Measurements from ENCODE around the gene NMRAL1.

The NMRAL1 gene

GRCh38 chr16:4474192-4474961 lies at the start of gene NMRAL1:
TSS of gene NMRAL1 (minus strand) at chr16:4474625. CDS start at chr16:4474132, 493 bp downstream.
- H3K27ac ChIP-seq (ENCODE audit: low read length), result peak within 1 kb of the TSS; percentile 60
- no peaks in the 10 kb centered on the region for H3K27me3 ChIP-seq (ENCODE audit: control insufficient read depth in 1 of 2, insufficient read depth in 2 of 2, low read length in 2 of 2)
- H3K4me1 ChIP-seq (ENCODE audit: control insufficient read depth, insufficient read depth, low read length), result peaks cover 15% of the 10 kb centered on the region
- no peaks in the 10 kb centered on the region for H3K9me3 ChIP-seq (ENCODE audit: control insufficient read depth in 2 of 2, low read length in 2 of 2)
- H3K36me3 ChIP-seq (ENCODE audit: control insufficient read depth in 2 of 2, insufficient read depth in 2 of 2, low read length in 2 of 2), result no peaks in the 10 kb centered on the region
- H3K4me3 ChIP-seq (ENCODE audit: low read length in 2 of 2), result peak within 1 kb of the TSS; percentile 69 to 79
- H3K9ac ChIP-seq (ENCODE audit: low read length in 2 of 2), result peak within 1 kb of the TSS; percentile 55 to 68

DNA sequence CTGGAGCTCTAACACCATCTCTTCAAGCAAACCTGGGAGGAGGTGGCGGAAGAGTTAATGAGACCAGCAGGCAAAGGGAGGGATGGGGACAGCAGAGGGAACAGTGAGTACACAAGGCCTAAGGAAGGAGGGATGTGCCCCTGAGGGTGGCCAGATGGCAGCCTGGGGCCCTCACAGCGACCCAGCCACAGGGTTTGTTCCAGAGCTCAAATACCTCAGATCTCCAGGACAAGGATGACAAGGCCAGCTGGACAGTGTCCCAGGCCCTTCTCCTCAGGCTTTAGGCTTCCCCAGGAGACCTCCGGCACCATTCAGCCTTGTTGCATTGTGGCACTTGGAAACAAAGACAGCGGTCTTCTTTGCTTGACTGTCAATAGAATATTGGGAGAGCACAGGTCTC lies 49.3 kb upstream of the NMRAL1 start:
- no peak overlapping the region for H3K4me3 ChIP-seq (ENCODE audit: low read length in 2 of 2)
- no peak overlapping the region for H3K9ac ChIP-seq (ENCODE audit: low read length in 2 of 2)
- H3K27me3 ChIP-seq (ENCODE audit: control insufficient read depth in 1 of 2, insufficient read depth in 2 of 2, low read length in 2 of 2), result no peaks in the 10 kb centered on the region
- no peak overlapping the region for H3K27ac ChIP-seq (ENCODE audit: low read length)
- H3K36me3 ChIP-seq (ENCODE audit: control insufficient read depth in 2 of 2, insufficient read depth in 2 of 2, low read length in 2 of 2), result peaks cover 0 to 3% of the 10 kb centered on the region in 2 donors
- H3K4me1 ChIP-seq (ENCODE audit: control insufficient read depth, insufficient read depth, low read length), result peaks cover 24% of the 10 kb centered on the region
- no peaks in the 10 kb centered on the region for H3K9me3 ChIP-seq (ENCODE audit: control insufficient read depth in 2 of 2, low read length in 2 of 2)

DNA sequence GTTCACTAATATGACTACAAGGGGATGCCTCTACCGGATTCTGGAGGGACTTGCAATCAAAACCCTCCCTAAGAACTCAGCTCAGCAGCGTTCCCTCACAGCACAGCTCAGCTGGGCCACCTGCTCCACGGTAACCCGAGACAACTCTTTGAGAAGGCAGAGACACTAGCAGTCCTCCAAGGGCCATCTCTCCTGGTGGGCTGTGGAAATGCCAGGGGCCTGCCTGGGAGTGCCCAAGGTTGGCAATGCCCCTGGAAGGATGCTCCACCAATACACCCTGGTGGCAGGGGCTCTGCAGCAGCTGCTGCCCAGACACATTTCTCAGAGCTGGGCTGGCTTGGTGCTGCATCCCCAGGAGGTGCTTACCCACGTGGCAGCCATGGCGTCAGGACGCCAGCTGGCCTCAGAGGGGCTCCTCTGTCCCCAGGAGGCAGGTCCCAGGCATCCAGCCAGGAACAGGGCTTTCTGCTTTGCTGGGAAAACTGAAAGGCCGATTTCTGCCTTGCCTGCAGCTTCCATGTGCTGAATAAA lies 47.7 kb upstream of the NMRAL1 start:
- Histone ChIP-seq H3K4me1 (ENCODE audit: control insufficient read depth, insufficient read depth, low read length) (peaks cover 24% of the 10 kb centered on the region), H3K36me3 (ENCODE audit: control insufficient read depth in 2 of 2, insufficient read depth in 2 of 2, low read length in 2 of 2) (peaks cover 0 to 3% of the 10 kb centered on the region in 2 donors), H3K9ac (ENCODE audit: low read length in 2 of 2) (no peak overlapping the region), H3K27me3 (ENCODE audit: control insufficient read depth in 1 of 2, insufficient read depth in 2 of 2, low read length in 2 of 2) (no peaks in the 10 kb centered on the region), H3K4me3 (ENCODE audit: low read length in 2 of 2) (no peak overlapping the region), H3K27ac (ENCODE audit: low read length) (no peak overlapping the region), H3K9me3 (ENCODE audit: control insufficient read depth in 2 of 2, low read length in 2 of 2) (no peaks in the 10 kb centered on the region)

DNA sequence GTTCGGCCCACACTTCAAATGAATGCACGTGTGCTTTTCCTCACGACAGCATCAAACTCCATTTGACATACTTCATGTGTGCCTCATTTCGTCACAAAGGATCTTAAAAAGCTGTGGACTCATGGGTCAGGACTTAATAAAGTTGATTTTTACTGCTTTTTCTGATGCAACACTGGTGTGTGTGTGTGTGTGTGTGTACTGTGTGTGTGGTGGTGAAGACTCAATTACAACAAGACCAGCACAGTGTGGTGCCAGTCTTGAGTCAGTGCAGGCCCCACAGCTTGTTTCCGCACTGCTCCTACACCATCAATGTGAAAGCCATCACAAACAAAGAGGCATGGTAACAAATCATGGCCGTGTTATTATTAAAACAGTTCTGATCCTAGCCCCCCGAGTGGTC lies 46.5 kb upstream of the NMRAL1 start:
- Histone ChIP-seq H3K36me3 (ENCODE audit: control insufficient read depth in 2 of 2, insufficient read depth in 2 of 2, low read length in 2 of 2) (peaks cover 0 to 3% of the 10 kb centered on the region in 2 donors), H3K4me3 (ENCODE audit: low read length in 2 of 2) (no peak overlapping the region), H3K9me3 (ENCODE audit: control insufficient read depth in 2 of 2, low read length in 2 of 2) (no peaks in the 10 kb centered on the region), H3K27me3 (ENCODE audit: control insufficient read depth in 1 of 2, insufficient read depth in 2 of 2, low read length in 2 of 2) (no peaks in the 10 kb centered on the region), H3K27ac (ENCODE audit: low read length) (no peak overlapping the region), H3K9ac (ENCODE audit: low read length in 2 of 2) (no peak overlapping the region), H3K4me1 (ENCODE audit: control insufficient read depth, insufficient read depth, low read length) (peaks cover 26% of the 10 kb centered on the region)

- H3K36me3 ChIP-seq (ENCODE audit: control insufficient read depth in 2 of 2, insufficient read depth in 2 of 2, low read length in 2 of 2), result peaks cover 0 to 3% of the 10 kb centered on the region in 2 donors
- no peaks in the 10 kb centered on the region for H3K9me3 ChIP-seq (ENCODE audit: control insufficient read depth in 2 of 2, low read length in 2 of 2)
- no peaks in the 10 kb centered on the region for H3K27me3 ChIP-seq (ENCODE audit: control insufficient read depth in 1 of 2, insufficient read depth in 2 of 2, low read length in 2 of 2)
- peaks cover 29% of the 10 kb centered on the region for H3K4me1 ChIP-seq (ENCODE audit: control insufficient read depth, insufficient read depth, low read length)
- H3K4me3 ChIP-seq (ENCODE audit: low read length in 2 of 2), result no peak overlapping the region
- no peak overlapping the region for H3K9ac ChIP-seq (ENCODE audit: low read length in 2 of 2)
- no peak overlapping the region for H3K27ac ChIP-seq (ENCODE audit: low read length)
Observed at GRCh38 chr16:4519274-4520058, 45.0 kb upstream of the NMRAL1 start.

DNA sequence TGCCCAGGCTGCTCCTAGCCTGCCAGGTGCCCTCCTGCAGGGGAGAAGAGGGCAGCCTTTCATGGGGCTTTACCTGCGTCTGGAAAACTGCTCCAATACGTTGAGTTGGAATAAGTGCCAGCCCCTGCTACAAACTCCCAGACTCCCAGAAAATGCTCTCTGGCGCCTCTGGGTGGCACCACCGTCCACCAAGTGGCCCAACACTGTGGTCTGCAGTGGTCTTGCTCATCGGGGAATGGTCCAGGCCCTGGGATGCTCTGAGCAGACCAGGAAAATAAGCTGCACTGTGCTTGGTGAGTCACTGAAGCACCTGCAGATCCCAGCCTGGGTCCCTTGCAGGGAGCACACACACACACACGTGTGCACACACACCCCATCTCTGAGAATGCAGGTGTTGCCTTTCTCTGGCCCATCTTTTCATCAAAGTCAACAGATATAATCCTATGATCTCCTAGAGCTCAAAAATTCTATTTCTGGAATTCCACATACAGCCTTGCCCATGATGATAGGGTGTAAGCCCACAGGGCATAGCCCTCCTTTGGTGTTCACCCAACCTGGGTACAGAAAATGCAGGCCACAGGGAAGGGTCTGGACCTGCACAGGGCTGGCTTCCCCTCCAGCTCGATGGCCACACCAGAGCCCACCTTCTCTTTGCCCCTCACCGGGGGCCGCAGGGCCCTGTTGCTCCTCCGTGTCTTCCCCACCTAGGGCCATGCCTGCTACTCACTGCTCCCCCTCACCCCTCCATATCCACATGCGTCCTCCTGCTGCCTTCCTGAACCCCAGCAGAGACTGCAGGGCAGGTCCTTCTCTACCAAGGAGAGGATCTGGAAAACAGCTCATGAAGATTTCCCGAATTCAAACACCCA lies 43.6 kb upstream of the NMRAL1 start:
- Histone ChIP-seq H3K27me3 (ENCODE audit: control insufficient read depth in 1 of 2, insufficient read depth in 2 of 2, low read length in 2 of 2) (no peaks in the 10 kb centered on the region), H3K9me3 (ENCODE audit: control insufficient read depth in 2 of 2, low read length in 2 of 2) (no peaks in the 10 kb centered on the region), H3K4me1 (ENCODE audit: control insufficient read depth, insufficient read depth, low read length) (peaks cover 35% of the 10 kb centered on the region), H3K27ac (ENCODE audit: low read length) (no peak overlapping the region), H3K36me3 (ENCODE audit: control insufficient read depth in 2 of 2, insufficient read depth in 2 of 2, low read length in 2 of 2) (peaks cover 0 to 4% of the 10 kb centered on the region in 2 donors), H3K9ac (ENCODE audit: low read length in 2 of 2) (no peak overlapping the region), H3K4me3 (ENCODE audit: low read length in 2 of 2) (no peak overlapping the region)

DNA sequence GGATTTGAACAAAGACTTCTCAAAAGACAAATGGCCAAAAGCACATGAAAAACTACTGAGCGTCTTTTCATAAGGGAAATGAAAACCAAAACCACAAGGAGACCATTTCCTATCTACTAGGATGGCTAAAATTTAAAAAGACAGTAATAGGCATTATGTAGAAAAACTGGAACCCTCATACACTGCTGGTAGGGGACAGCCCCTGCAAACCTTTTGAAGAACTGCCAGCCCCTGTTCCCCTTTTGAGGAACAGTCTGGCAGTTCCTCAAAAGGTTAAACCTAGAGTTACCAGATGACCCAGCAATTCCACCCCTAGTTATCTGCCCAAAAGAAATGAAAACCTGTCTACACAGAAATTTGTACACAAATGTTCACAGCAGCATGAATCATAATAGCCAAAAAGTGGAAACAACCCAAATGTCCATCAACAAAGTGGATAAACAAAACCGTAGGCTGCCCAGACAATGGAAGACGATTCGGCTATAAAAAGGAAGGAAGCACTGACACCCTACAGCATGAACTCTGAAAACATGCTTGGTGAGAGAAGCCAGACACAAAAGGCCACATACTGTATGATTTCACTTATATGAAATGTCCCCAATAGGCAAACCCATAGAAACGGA lies 41.3 kb upstream of the NMRAL1 start:
- H3K27ac ChIP-seq (ENCODE audit: low read length), result no peak overlapping the region
- H3K27me3 ChIP-seq (ENCODE audit: control insufficient read depth in 1 of 2, insufficient read depth in 2 of 2, low read length in 2 of 2), result no peaks in the 10 kb centered on the region
- peaks cover 12 to 17% of the 10 kb centered on the region in 2 donors for H3K36me3 ChIP-seq (ENCODE audit: control insufficient read depth in 2 of 2, insufficient read depth in 2 of 2, low read length in 2 of 2)
- H3K4me3 ChIP-seq (ENCODE audit: low read length in 2 of 2), result no peak overlapping the region
- H3K9ac ChIP-seq (ENCODE audit: low read length in 2 of 2), result no peak overlapping the region
- no peaks in the 10 kb centered on the region for H3K9me3 ChIP-seq (ENCODE audit: control insufficient read depth in 2 of 2, low read length in 2 of 2)
- H3K4me1 ChIP-seq (ENCODE audit: control insufficient read depth, insufficient read depth, low read length), result peaks cover 32% of the 10 kb centered on the region

- Histone ChIP-seq H3K9ac (ENCODE audit: low read length in 2 of 2) (peak overlapping the region in 1 of 2 donors; percentile 44), H3K4me3 (ENCODE audit: low read length in 2 of 2) (peak overlapping the region in 1 of 2 donors; percentile 29), H3K27ac (ENCODE audit: low read length) (peak overlapping the region; percentile 41), H3K27me3 (ENCODE audit: control insufficient read depth in 1 of 2, insufficient read depth in 2 of 2, low read length in 2 of 2) (no peaks in the 10 kb centered on the region), H3K9me3 (ENCODE audit: control insufficient read depth in 2 of 2, low read length in 2 of 2) (no peaks in the 10 kb centered on the region), H3K36me3 (ENCODE audit: control insufficient read depth in 2 of 2, insufficient read depth in 2 of 2, low read length in 2 of 2) (peaks cover 18 to 19% of the 10 kb centered on the region in 2 donors), H3K4me1 (ENCODE audit: control insufficient read depth, insufficient read depth, low read length) (peaks cover 33% of the 10 kb centered on the region)
Observed at GRCh38 chr16:4514606-4515005, 40.2 kb upstream of the NMRAL1 start.

- H3K27ac ChIP-seq (ENCODE audit: low read length), result peak overlapping the region; percentile 41
Observed at GRCh38 chr16:4513881-4514280, 39.5 kb upstream of the NMRAL1 start.

More at GRCh38 chr16:4513881-4514280, 39.5 kb upstream of the NMRAL1 start:
- Histone ChIP-seq H3K9ac (ENCODE audit: low read length in 2 of 2) (no peak overlapping the region), H3K4me3 (ENCODE audit: low read length in 2 of 2) (no peak overlapping the region), H3K36me3 (ENCODE audit: control insufficient read depth in 2 of 2, insufficient read depth in 2 of 2, low read length in 2 of 2) (peaks cover 18 to 25% of the 10 kb centered on the region in 2 donors), H3K9me3 (ENCODE audit: control insufficient read depth in 2 of 2, low read length in 2 of 2) (no peaks in the 10 kb centered on the region), H3K4me1 (ENCODE audit: control insufficient read depth, insufficient read depth, low read length) (peaks cover 33% of the 10 kb centered on the region), H3K27me3 (ENCODE audit: control insufficient read depth in 1 of 2, insufficient read depth in 2 of 2, low read length in 2 of 2) (no peaks in the 10 kb centered on the region)
